NCI-H1105 treated with DMSO at 0.1 percent for 48 hours (cell line): ENCODE results near the gene EDC4.
"Not testable (repeated sequence)": the region's sequence is repeated elsewhere in the genome, so short reads cannot be mapped to it uniquely, and the experiment has no call there.

Source experiments
- DNase-seq: peaks from one replicate; lab custom pipeline; 2025; lab: John Stamatoyannopoulos, UW

Gene EDC4

DNA sequence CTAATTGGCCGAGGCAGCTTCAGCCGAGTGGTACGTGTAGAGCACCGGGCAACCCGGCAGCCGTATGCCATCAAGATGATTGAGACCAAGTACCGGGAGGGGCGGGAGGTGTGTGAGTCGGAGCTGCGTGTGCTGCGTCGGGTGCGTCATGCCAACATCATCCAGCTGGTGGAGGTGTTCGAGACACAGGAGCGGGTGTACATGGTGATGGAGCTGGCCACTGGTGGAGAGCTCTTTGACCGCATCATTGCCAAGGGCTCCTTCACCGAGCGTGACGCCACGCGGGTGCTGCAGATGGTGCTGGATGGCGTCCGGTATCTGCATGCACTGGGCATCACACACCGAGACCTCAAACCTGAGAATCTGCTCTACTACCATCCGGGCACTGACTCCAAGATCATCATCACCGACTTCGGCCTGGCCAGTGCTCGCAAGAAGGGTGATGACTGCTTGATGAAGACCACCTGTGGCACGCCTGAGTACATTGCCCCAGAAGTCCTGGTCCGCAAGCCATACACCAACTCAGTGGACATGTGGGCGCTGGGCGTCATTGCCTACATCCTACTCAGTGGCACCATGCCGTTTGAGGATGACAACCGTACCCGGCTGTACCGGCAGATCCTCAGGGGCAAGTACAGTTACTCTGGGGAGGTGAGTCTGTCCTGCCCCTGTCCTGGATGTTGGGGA is 36.3 kb downstream of the EDC4 start:
- DNase-seq = no peak

- no peak for DNase-seq
These were observed 37.3 kb downstream of the EDC4 start for GRCh38 chr16:67910158-67910557.

- DNase-seq = no peak
These were observed 42.1 kb downstream of the EDC4 start for GRCh38 chr16:67914758-67915495.

- not testable (repeated sequence) for DNase-seq
These were observed 42.6 kb downstream of the EDC4 start for GRCh38 chr16:67915496-67915769.

DNA sequence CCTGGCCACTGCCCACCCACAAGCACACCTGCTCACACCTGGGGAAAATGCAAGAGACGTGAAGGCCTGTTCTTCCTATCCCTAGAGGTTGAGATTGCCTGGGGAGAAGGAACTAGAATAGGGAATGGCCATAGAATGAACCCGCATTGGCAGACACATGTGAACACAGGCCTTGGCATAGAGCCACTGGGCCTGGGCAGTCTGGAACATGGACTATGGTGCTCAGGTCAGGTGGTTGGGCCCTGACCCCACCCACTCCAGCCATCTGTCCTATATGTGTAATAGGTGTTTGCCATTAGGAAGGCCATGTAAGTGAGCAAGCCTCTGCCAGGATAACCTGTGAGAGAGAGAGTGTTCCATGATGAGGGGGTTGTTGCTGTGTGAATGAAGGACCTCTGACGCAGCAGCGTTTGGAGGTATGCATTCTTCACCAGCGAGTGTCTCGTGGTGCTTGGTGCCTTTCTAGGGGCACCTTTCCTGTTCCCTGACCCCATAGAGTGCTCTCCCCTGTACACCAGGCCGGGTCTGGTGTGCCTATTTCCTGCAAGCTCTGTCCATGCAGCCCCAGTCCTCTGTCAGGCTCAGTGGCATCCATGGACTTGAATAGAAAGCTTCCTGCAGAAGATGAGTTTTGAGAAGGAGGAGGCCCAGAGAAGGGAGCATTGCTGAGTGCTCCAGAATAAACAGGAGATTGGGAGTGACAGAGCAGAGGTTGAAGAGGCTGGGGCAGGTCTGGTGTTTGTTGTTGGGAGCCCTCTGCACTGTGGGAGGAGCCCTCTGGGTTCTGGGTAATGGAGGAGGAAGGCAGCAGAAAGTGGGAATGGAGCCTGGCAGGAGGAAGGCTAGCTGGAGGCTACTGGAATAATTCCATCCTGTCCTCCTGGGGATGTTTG is 43.2 kb downstream of the EDC4 start:
- DNase-seq = no peak

- no peak for DNase-seq
These were observed 44.4 kb downstream of the EDC4 start for GRCh38 chr16:67917140-67917851.

DNA sequence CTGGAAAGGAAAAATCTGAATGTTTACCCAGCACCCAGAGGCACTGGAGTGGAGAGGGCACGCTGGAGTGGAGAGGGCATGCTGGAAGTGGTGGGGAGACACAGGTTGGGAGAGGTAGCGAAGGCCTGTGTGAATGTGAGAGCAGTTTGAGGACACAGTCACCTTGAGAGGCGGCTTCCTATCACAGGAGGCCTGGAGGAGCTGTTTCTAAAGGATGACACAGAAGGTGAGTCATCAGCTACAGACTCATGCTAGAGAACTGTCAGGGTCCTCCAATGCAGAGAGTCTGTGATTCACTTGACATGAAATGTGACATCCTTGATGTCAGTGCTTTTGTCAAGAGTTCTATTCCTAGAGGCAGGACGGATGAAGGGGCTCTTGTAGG is 45.0 kb downstream of the EDC4 start:
- no peak for DNase-seq

GRCh38 chr16:67919622-67920221 is 46.9 kb downstream of the EDC4 start:
- no peak for DNase-seq

- DNase-seq = no peak
These were observed 49.4 kb downstream of the EDC4 start for GRCh38 chr16:67922221-67922620.

DNA sequence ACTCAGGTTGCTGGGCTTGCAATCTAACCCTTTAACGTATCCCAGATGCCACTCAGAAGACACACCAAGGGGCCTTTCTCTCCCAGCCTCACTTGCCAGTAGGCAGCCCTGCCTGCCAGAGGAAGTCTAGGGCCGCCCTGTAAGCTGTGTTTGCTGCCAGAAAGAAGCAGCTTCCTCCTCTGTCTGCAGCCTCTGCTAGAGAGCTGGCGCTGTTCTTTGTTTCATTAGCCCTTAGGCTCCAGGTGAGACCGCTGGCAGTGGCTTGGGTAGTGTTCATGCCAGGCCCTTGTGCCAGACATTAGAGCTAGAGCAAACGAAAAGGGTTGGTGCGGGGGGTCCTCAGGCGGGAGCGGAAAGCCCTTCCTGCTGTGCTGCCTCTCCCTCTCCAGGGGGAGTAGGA is 49.9 kb downstream of the EDC4 start:
- DNase-seq = peak; percentile 39

GRCh38 chr16:67923414-67924116 is 50.7 kb downstream of the EDC4 start:
- DNase-seq = peak; percentile 59

DNA sequence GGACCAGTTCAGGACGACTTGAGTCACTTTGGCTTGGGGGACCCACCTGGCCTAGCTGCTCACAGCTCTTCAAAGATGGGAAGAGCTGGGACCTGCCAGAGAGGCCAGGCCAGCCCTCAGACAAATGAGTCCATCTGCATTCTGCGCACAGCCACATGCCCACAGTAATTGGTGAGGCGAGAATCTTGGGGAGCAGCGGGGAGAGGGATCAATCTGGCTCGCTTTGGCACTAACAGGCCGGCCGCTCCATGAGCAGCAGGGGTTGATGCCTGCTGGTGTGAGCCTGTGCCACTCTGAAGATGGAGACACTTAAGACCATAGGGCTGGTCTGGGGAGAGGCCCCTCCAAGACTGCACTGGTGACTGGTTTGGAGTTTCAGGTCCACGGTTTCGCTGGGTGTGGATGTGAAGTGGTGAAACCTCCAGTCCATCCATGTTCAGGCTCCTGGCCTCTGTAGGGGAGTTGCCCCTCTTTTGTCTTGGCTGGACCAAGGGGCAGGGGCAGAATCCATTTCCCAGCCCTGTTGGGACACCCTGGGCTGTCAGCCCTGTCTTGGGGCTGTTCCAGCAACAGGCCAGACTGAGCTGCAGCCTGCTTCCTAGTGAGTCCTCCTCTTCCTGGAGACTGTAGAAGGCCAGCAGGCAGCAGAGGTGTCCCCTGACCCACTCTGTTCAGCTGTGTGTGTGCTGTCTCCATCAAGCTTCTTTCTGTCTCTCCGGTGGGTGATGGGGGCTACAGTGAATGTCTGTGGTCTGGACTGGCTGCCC is 51.5 kb downstream of the EDC4 start:
- DNase-seq = no peak

DNA sequence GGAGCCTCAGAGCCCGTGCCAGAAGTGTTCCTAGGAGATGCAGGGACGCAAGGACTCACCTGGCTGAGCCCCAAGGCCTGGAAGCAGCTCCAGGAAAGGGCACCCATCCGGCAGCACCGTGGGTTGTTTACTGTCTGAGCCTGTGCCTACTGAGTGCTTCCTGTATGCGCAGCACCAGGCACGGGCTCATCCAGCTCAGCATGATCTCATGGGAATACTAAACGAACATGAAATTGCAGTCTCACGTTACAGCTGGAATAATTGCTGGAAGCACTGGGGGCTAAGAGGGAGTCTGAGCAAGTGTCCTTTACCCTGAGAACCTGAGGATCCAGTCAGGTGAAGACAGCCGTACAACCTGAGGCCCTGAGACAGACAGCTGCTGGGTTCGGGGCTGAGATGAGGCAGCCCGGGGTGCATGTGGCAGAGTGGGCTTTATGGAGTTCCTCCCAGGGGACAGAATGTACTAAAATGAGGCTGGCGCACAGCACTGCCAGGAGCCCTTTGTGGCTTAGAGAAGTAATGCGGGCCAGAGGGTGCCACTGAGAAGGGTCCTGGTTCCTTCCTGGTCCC is 53.4 kb downstream of the EDC4 start:
- DNase-seq = peak; percentile 70

- no peak for DNase-seq
These were observed 54.5 kb downstream of the EDC4 start for GRCh38 chr16:67927131-67927941.

DNA sequence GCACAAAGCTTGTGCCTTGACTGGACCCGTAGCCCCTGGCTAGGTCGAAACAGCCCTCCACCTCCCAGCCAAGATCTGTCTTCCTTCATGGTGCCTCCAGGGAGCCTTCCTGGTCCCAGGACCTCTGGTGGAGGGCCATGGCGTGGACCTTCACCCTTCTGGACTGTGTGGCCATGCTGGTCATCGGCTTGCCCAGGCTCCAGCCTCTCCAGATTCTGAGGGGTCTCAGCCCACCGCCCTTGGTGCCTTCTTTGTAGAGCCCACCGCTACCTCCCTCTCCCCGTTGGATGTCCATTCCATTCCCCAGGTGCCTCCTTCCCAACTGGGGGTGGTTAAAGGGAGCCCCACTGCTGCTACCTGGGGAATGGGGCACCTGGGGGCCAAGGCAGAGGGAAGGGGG is 55.3 kb downstream of the EDC4 start:
- no peak for DNase-seq

- peak; percentile 56 for DNase-seq
These were observed 55.9 kb downstream of the EDC4 start for GRCh38 chr16:67928561-67929364.

GRCh38 chr16:67930191-67930590 is 57.3 kb downstream of the EDC4 start:
- DNase-seq = no peak

DNA sequence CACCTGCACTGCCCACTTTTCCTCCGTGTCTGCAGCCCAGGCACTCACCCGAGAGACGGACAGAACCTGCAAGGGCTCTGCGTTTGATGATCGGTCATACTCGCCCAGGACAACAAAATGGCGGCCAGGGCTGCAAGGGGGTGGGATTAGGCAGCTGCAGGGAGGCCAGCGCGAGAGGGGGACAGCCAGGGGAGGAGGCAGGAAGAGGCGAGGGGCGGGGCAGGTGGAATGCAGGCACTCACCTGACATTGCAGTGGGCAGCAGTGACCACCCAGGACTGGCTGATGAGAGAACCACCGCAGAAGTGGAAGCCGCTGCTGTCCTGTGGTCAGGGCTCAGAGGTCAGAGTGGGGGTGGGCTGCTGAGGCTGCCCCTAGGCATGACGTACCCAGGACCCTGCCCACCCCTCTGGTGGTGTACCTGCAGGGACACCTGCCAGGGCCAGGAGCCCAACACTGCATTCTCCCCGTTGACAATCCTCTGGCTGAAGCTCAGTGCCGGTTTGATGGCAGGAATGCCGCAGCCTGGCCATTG is 57.9 kb downstream of the EDC4 start:
- no peak for DNase-seq
